GM18499 (cell line): ENCODE results near the gene B4GALT4.
A peak's percentile ranks its signal among the peaks of the same experiment; 100 is the strongest.
"Not testable (repeated sequence)": the region's sequence is repeated elsewhere in the genome, so short reads cannot be mapped to it uniquely, and the experiment has no call there.

Source experiments
- ATAC-seq: cut with Tn5 transposase; IDR thresholded peaks from one replicate; pipeline ENCODE4 v1.9.1; 2021; ENCODE audit warnings: moderate number of reproducible peaks; ENCODE audit not compliant: insufficient read depth, unreplicated experiment

B4GALT4 gene

GRCh38 chr3:119240591-119241434, at the start of gene B4GALT4:
Gene B4GALT4, minus strand, starts transcription at chr3:119240878. Its CDS starts 10,779 bp downstream, at chr3:119230099.
- ATAC-seq = peak; percentile 56

GRCh38 chr3:119289404-119289770, 48.7 kb upstream of the B4GALT4 start:
- ATAC-seq = no peak

GRCh38 chr3:119288669-119289403, 48.2 kb upstream of the B4GALT4 start:
- no peak for ATAC-seq

- no peak for ATAC-seq
These were observed 39.0 kb upstream of the B4GALT4 start for GRCh38 chr3:119279584-119280243.

GRCh38 chr3:119279101-119279554, 38.5 kb upstream of the B4GALT4 start:
- ATAC-seq = no peak

GRCh38 chr3:119276680-119277079, 36.0 kb upstream of the B4GALT4 start:
- no peak for ATAC-seq

- ATAC-seq = not testable (repeated sequence)
These were observed 29.5 kb upstream of the B4GALT4 start for GRCh38 chr3:119270212-119270611.

GRCh38 chr3:119261055-119261454, 20.4 kb upstream of the B4GALT4 start:
- no peak for ATAC-seq

GRCh38 chr3:119259821-119260220, 19.1 kb upstream of the B4GALT4 start:
- ATAC-seq = no peak

GRCh38 chr3:119258915-119259314, 18.2 kb upstream of the B4GALT4 start:
- peak; percentile 78 for ATAC-seq

GRCh38 chr3:119257654-119258410, 17.2 kb upstream of the B4GALT4 start:
- peak; percentile 60 for ATAC-seq

GRCh38 chr3:119257111-119257510, 16.4 kb upstream of the B4GALT4 start:
- ATAC-seq = no peak

- no peak for ATAC-seq
These were observed 14.5 kb upstream of the B4GALT4 start for GRCh38 chr3:119255214-119255613.

- ATAC-seq = no peak
These were observed 5.1 kb upstream of the B4GALT4 start for GRCh38 chr3:119245778-119246177.

- ATAC-seq = no peak
These were observed 3.0 kb upstream of the B4GALT4 start for GRCh38 chr3:119243712-119244111.

GRCh38 chr3:119243058-119243529, 2.4 kb upstream of the B4GALT4 start:
- ATAC-seq = not testable (repeated sequence)

GRCh38 chr3:119242387-119243057, 1.8 kb upstream of the B4GALT4 start:
- not testable (repeated sequence) for ATAC-seq

- ATAC-seq = peak; percentile 4
These were observed 532 bp downstream of the B4GALT4 start for GRCh38 chr3:119240101-119240590.

- no peak for ATAC-seq
These were observed 1.4 kb downstream of the B4GALT4 start for GRCh38 chr3:119239206-119239820.
